Activated T-cell treated with anti-CD3 and anti-CD28 coated beads, Interleukin-2, amount 50 U/mL, for 48 hours (primary cell): ENCODE measurements around the gene CDKN1C.

Experiments used
- DNase-seq, 2 experiments: peaks; one replicate each; pipeline ENCODE4 v3.0.0-alpha.2; 2020

The CDKN1C gene

GRCh38 chr11:2885678-2886081 lies at the start of gene CDKN1C:
TSS of gene CDKN1C (minus strand) at chr11:2885775. CDS start at chr11:2885456, 319 bp downstream.
- peak; percentile 81 to 84 for DNase-seq

DNA sequence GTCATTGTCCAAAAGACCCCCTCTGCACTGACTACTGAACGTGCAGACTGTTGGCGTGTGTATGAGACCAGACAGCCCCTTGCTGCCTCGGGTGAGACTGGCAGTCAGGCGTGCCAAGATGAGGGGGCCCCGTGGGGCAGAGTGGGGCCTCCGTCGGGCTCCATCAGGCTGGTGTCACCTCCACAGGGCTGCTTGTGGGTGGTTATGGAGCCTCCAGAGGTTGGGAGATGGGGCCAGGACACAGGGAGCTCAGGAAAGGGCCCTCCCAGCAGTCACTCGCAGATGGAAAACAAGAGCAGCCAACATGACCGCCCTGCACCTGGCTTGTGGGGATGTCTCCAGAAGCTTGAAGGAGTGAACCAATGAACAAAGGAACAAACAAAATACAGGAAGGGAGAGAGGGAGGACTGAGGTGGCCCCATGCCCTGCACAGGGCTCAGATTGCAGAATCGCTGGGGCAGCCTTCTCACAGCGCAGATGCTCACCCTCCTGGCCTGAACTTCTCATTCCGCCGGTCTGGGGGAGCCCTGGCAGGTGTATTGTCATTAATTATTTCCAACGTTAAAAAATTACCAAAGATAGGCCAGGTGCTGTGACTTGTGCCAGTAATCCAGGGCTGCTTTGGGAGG lies 49.1 kb upstream of the CDKN1C start:
- no peak for DNase-seq

DNA sequence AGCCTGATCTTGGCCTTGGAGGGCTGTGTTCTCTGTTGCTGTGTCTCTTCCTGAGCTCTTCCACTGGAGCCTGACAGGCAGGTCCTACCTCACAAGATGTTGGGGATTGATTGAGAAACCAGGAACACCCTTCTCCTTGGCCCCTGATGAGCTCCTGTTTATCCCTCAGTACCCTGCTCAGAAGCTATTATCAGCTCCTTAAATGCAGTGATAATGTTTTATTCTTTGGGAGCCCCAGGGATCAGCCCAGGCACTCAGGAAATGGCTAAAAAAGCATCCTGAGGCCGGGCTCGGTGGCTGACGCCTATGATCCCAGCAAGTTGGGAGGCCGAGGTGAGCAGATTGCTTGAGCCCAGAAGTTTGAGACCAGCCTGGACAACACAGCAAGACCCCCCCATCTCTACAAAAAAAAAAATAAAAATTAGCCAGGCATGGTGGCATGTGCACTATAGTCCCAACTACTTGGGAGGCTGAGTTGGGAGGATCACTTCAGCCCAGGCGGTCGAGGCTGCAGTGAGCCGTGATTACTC lies 48.5 kb upstream of the CDKN1C start:
- DNase-seq = no peak

DNA sequence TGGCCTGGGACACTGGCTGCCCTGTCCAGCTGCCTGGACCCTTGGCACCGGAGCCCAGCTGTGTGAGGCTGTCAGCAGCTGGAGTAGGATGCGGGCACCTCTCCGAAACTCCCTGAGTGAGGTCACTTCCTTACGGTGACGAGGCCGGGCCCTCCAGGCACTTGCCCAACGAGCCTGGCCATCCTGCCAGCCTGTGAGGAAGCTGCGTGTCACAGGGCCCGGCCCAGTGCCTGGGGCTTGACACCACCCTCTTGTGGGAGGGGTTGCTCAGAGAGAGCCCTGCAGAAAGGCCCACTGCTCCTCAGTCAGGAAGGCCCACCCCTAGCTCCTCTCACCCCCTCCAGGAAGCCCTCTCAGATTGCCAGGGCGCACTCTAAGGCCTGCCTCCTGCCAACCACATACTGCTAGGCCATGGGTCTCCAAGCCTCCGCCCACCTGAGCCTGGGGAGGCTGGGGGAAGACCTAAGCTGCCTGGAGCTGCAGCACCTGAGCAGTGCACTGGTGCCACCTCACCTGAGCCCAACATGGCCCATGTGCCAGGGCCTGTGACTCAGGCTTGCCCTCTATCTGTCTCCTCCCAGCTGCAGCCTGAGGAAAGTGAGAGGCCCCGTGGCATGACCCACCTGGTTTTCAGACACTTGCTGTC lies 47.9 kb upstream of the CDKN1C start:
- peak; percentile 62 to 73 for DNase-seq

DNA sequence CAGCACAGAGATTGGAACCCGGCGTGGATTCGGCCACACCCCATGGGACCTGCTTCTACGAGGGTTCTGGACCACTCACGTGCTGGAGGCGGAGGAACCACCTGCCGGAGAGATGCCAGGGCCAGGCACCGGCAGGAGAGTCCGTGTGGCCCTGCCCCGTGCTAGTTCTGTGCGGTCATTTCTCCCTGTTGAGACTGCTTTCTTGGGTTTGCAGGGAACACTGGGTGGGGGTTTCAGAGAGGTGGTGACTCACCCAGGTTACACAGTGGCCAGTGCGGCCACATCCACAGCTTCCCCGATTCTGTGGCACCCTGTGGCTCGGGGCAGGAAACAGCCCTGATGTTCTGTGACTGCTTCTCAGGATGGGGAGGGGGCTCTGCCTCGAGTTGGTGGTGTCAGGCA lies 47.3 kb upstream of the CDKN1C start:
- no peak for DNase-seq

- no peak for DNase-seq
Observed at GRCh38 chr11:2931771-2932738, 46.5 kb upstream of the CDKN1C start.

DNA sequence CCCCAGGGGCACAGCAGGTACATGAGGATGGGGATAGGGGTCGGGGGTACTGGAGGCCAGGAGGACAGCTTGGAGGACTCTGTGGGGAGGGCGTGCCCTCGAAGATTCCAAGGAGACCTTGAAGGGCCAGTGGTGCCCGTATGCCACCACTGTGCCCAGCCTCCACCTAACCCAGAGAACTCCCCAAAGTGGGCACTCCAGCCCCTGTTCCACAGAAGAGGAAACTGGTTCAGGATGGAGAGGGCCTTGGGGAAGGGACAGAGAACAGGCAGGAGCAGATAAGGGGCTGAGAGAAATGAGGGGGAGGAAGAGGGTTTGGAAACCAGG lies 45.8 kb upstream of the CDKN1C start:
- no peak for DNase-seq

DNA sequence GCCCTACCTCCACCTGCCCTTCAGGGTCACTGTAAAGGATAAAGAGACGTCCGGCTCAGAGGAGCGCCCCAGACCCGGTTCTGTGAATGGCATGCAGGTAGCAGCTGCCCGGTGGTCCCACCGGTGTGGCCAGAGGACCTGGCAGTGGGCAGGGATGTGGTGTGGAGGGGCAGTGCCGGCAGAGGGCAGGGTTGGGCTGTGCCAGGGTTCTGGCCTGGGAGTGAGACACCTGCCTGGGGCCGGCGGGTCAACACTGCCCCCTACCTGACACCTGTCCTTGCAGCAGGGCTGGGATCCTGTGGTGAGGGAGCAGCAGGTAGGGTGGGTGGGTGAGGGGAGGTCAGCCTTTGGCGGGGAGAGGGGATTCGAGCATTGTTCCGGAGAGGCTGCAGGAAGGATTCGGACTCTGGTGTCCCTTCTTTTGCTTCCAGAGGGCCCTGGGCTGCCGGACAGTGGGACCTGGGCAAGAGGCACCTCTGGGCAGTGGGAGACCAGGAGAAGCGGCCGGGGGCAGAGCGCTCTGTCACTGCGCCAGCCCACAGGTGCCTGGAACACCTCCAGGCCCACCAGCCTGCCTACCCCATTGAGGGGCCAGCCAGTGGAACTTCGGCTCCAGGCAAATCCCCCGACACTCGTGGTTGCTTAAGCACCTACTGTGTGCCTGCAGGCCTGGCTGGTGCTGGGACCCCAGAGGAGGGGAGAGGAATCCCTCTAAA lies 45.3 kb upstream of the CDKN1C start:
- DNase-seq = peak in 1 of 2 experiments; percentile 74

DNA sequence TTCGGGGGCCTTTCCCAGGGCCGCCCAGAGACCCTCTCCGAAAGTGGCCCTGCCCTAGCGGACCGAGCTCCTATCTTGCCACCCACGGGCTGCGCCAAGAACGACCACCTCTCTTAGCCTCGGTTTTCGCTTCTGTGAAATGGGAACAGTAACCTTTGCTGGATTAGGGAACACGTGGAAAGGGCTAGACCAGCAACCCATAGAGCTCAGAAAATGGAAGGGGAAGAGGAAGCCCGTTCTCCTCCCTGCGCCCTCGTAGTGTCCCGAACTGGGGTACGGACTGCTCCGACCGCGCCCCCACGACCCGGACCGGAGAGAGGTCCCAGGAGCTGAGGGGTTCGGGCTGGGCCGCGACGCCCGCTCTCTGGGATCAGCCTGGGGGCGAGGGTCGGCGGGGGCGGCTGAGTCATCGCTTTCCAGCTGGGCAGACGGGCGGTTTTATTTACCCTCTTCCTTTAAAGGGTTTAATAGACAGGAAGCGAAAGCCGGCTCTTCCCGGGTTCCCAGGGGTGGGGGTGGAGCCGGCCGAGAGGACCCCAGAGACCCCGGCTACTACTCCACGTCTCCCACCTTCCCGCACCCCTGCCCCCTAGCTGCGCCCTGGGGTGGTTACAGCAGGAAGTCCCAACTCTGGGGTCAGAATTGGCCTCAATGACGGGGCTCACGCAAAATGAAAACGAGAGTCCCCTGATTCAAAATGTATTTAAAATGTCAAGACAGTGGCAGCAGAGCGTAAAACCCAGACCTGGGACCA lies 44.6 kb upstream of the CDKN1C start:
- DNase-seq = peak; percentile 72

DNA sequence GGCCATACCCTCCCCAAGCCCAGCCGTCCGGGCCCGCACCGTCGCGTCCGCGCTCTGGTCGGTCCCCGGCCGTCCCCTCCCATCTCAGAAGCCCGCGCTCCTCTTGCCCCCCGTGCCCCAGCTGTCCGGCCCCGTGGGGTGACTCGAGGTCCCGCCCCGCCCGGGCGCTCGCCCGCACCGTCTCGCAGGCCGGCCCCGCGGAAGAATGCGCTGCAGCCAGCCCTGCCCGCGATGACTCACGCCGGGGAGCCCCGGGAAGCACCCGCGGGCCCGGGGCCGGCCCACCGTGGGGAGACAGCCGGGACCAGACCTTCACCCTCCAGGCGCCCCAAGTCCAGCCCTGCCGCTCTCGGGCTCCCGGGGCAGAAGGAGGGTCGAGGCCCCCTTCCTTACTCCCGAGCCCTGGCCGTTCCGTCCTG lies 44.0 kb upstream of the CDKN1C start:
- peak; percentile 63 to 74 for DNase-seq

DNA sequence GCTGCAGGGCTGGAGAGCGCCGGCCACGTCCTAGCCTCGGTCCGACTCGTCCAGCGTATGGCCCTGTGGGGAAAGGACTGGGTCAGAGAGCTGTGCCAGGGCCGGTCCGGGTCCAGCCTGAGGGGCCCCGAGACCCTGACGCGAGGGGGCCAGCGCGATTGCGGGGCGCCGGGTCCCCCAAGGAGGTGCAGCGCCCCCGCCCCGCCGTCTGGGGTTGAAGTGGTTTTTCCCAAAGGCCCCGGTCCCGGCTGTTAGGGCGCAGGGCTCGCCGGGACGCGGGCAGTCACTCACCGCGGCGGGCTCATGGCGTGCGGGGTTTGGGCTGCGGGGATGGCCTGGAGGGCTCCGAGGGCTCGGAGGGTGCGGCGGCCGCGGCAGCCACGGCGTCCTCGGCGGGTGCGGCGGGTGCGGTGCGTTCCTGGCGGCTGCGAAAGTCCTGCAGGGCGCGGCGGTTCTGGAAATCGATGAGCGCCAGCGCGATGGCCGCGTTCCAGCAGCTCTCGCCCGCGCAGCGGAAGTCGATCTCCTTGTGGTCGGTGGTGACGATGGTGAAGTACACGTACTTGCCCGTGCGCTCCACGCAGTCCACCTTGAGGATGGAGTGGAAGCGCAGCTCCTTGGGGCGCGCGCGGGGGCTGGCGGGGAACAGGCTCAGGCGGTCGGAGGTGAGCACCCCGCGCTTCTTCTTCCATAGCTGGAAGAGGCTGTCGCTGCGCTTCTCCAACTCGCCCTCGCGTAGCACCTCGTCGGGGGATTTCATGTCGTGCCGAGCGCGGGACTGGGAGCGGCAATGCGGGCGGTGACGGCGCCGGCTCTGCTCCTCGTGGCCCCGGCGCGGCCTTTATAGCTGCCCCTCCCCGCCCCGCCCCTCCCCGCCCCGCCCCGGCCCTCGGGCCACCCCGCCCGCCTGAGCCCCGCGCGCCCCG lies 43.3 kb upstream of the CDKN1C start, which contains the start of gene PHLDA2:
PHLDA2 (minus strand) TSS at position 816 of the 926 bp plus-strand sequence; CDS start at position 760, 56 bp downstream.
- DNase-seq = peak; percentile 73 to 79

DNA sequence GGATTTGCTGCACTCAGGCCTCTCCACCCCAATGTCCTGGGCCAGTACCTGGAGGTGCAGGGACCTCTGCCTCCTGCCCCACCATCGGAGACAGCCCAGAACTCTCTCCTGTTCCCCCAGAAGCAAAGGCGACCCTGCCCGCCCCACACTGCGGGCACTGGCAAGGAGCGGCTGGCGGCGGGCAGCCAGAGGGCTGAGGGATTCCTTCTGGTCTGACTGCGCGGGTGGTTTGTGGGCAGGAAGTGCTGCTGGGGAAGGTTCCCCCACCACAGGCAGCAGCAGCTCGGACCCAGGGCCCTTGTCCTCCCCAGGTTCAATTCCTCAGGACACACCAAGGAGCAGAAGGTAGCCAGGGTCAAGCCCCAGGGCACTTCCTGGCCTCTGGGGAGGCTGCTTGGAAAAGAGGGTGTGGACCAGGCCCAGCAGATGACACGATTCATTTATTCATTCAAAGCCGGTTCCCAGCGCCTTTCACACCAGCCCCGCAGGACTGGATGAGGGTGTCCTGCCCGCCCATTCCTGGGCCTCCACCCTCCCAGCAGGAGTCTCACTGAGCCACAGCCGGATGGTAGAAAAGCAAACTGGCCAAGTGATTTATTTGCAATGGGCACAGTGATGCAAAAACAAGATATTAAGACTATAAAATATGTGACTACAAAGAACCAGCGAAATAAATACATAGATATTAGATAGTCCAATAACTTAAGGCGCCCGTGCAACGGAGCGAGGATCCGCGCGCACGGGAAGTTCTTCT lies 42.5 kb upstream of the CDKN1C start:
- no peak for DNase-seq

- no peak for DNase-seq
Observed at GRCh38 chr11:2927121-2927800, 41.7 kb upstream of the CDKN1C start.

DNA sequence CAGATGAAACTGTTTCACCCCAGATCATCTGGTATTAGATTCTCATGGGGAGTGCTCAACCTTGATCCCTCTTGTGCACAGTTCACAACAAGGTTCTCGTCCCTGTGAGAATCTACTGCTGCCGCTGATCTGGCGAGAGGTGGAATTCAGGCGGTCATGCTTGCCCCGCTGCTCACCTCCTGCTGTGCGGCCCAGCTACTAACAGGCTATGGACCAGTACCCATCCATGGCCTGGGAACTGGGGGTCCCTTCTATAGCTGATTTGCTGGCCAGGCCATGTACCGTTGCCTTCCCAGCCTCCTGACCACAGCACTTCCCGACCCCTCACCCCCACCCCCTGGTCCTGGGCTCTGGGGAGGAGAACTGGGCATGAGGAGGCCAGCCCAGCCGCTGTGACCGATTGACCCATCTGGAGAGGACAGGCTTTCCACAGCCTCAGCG lies 41.1 kb upstream of the CDKN1C start:
- DNase-seq = no peak

DNA sequence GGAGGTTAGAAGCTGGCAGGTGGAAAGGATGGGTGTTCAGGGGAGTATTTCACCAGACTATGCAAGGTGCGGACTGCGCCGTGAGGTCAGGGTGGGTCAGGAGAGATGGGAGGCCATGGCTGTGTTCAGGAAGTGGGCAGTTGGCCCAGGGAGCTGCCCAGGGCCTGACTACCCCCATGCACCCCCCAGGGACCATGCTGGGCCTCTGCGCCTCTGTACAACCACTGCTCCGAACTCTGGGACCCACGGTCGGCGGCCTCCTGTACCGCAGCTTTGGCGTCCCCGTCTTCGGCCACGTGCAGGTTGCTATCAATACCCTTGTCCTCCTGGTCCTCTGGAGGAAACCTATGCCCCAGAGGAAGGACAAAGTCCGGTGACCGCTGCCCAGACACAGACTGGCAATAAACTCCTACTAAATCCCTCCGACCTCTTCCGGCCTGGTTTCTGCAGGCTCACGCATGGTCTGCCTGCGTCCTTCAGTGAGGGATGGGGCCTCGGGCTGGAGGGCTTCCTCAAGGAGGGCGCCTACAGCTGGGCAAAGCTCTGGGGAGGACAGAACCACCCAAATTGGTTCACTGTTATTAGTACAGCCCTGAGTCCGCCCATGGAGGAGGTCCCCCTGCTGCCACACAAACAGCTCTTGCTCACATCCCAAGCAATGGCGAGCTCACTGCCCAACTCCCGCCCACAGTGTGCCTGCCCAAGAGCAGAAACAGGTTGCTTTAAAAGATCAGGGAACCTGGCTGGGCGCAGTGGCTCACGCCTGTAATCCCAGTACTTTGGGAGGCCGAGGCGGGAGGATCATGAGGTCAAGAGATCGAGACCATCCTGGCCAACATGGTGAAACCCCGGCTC lies 39.5 kb upstream of the CDKN1C start:
- DNase-seq = no peak

- DNase-seq = no peak
Observed at GRCh38 chr11:2924381-2924780, 38.8 kb upstream of the CDKN1C start.

GRCh38 chr11:2923446-2924375 lies 38.1 kb upstream of the CDKN1C start:
- DNase-seq = no peak
